HCT116 (cell line): ENCODE results near the gene GPR151.

Experiments
- CTCF ChIP-seq, 3 experiments: fragments of 200-600 bp in 1 of 3; sonication (generic) in 1 of 3; IDR thresholded peaks in 2 of 3; conservative IDR thresholded peaks in 1 of 3; 2 replicates each; pipeline ENCODE4 v1.5.1; 2012 to 2017; ENCODE audit warnings: low read depth in 2 of 3, low read length in 2 of 3, antibody characterized with exemption in 1 of 3, borderline replicate concordance in 1 of 3, control low read depth in 1 of 3, mild to moderate bottlenecking in 1 of 3, mixed read lengths in 1 of 3, mixed run types in 1 of 3, moderate library complexity in 1 of 3; ENCODE audit not compliant: insufficient read depth in 1 of 3
- EZH2 ChIP-seq: fragments of 200-600 bp; sonication (generic); IDR thresholded peaks from 2 replicates; pipeline ENCODE4 v1.6.1; 2017; ENCODE audit warnings: antibody characterized with exemption, mixed run types
- EZH2phosphoT487 ChIP-seq: fragments of 200-600 bp; IDR thresholded peaks from 2 replicates; pipeline ENCODE4 v1.6.1; 2018; ENCODE audit warnings: antibody characterized with exemption, borderline replicate concordance
- JUND ChIP-seq: IDR thresholded peaks from 2 replicates; pipeline ENCODE4 v1.6.1; 2012
- MAX ChIP-seq: IDR thresholded peaks from 2 replicates; pipeline ENCODE4 v1.6.1; 2012
- RAD21 ChIP-seq: IDR thresholded peaks from 2 replicates; pipeline ENCODE4 v1.6.1; 2012; ENCODE audit warnings: low read depth, mild to moderate bottlenecking
- ZNF274 ChIP-seq: fragments of 200-500 bp; sonication (Bioruptor generic); IDR thresholded peaks from 2 replicates; pipeline ENCODE4 v1.6.1; 2014; ENCODE audit warnings: mild to moderate bottlenecking, low read depth, low read length, inconsistent platforms

- TF ChIP-seq EZH2: no peak
- no peak for TF ChIP-seq ZNF274
- no peak for TF ChIP-seq EZH2phosphoT487
- no peak for TF ChIP-seq MAX
- no peak for TF ChIP-seq CTCF (IDR thresholded peaks at IDR 0.05 in 2 of 3, conservative IDR thresholded peaks at IDR 0.05 in 1 of 3; ENCODE audit: borderline replicate concordance in 1 of 3, insufficient read depth in 1 of 3, low read depth in 2 of 3, low read length in 2 of 3)
- no peak for TF ChIP-seq RAD21
- no peak for TF ChIP-seq JUND
These were observed 22.4 kb upstream of the GPR151 start for GRCh38 chr5:146538432-146538831.
